ENCODE data around the gene CYP2A13. TPM values are rescaled to one million over a fixed set of nuclear protein-coding genes. Genes with fewer than 3 reads are reported as not detected.
A peak's percentile ranks its signal among the peaks of the same experiment; 100 is the strongest.
"Not testable (repeated sequence)": the region's sequence is repeated elsewhere in the genome, so short reads cannot be mapped to it uniquely, and the experiment has no call there.

The CYP2A13 gene
- total and polyA plus RNA-seq, 4 experiments from 2014 or later = not detected

DNA sequence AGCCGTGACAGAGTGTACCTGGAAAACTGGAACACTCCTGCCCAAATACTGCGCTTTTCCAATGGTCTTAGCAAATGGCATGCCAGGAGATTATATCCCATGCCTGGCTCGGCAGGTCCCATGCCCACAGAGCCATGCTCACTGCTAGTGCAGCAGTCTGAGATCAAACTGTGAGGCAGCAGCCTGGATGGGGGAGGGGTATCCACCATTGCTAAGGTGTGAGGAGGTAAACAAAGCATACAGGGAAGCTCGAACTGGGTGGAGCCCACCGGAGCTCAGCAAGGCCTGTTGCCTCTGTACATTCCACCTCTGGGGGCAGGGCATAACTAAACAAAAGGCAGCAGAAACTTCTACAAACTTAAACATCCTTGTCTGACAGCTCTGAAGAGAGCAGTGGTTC is 10.5 kb downstream of the CYP2A13 start:
- H3K4me1 Mint-ChIP-seq = peaks cover 0 to 4% (median 1%) of the 10 kb centered on the region in 4 donors

GRCh38 chr19:41102210-41102609 is 14.0 kb downstream of the CYP2A13 start:
- Mint-ChIP-seq H3K27me3 (peaks cover 3 to 13% of the 10 kb centered on the region in 2 donors), H3K9me3 (peaks cover 0 to 40% (median 29%) of the 10 kb centered on the region in 8 donors), H3K27ac (peak overlapping the region in 1 of 7 donors; percentile 7)
- H3K36me3 Mint-ChIP-seq; POLR2A ChIA-PET (ENCODE audit: partially characterized antibody); intact Hi-C loops (cut with micrococcal nuclease); CTCF ChIA-PET (ENCODE audit: partially characterized antibody); H3K4me3 Mint-ChIP-seq; H3K9me3 ChIP-seq (ENCODE audit: control insufficient read depth in 1 of 2, low read length in 2 of 2); H3K27me3 ChIP-seq (ENCODE audit: insufficient read depth, low read length); DNase-seq; H3K4me1 Mint-ChIP-seq; H3K4me1 ChIP-seq (ENCODE audit: insufficient read depth, low read length); H3K4me3 ChIP-seq (ENCODE audit: low read length in 2 of 2); H3K36me3 ChIP-seq (ENCODE audit: insufficient read depth, low read length); H3K27ac ChIP-seq (ENCODE audit: low read depth, low read length): not testable (repeated sequence)

More for the DNA sequence above, 10.5 kb downstream of the CYP2A13 start:
- no peaks in the 10 kb centered on the region for H3K27me3 ChIP-seq (ENCODE audit: insufficient read depth, low read length)
- no peak for DNase-seq
- intact Hi-C loops (cut with micrococcal nuclease) = no loop called here
- H3K36me3 ChIP-seq (ENCODE audit: insufficient read depth, low read length) = no peaks in the 10 kb centered on the region
- POLR2A ChIA-PET (ENCODE audit: partially characterized antibody) = no interaction called here
- Mint-ChIP-seq H3K9me3 (peaks cover 0 to 35% (median 24%) of the 10 kb centered on the region in 8 donors), H3K27ac (no peak overlapping the region), H3K27me3 (peaks cover 15 to 38% of the 10 kb centered on the region in 2 donors), H3K4me3 (no peak overlapping the region), H3K36me3 (peaks cover 7 to 9% of the 10 kb centered on the region in 2 donors)
- CTCF ChIA-PET (ENCODE audit: partially characterized antibody) = no interaction called here
- H3K4me3 ChIP-seq (ENCODE audit: low read length in 2 of 2) = no peak overlapping the region
- no peaks in the 10 kb centered on the region for H3K9me3 ChIP-seq (ENCODE audit: control insufficient read depth in 1 of 2, low read length in 2 of 2)
- no peak overlapping the region for H3K27ac ChIP-seq (ENCODE audit: low read depth, low read length)
- no peaks in the 10 kb centered on the region for H3K4me1 ChIP-seq (ENCODE audit: insufficient read depth, low read length)

DNA sequence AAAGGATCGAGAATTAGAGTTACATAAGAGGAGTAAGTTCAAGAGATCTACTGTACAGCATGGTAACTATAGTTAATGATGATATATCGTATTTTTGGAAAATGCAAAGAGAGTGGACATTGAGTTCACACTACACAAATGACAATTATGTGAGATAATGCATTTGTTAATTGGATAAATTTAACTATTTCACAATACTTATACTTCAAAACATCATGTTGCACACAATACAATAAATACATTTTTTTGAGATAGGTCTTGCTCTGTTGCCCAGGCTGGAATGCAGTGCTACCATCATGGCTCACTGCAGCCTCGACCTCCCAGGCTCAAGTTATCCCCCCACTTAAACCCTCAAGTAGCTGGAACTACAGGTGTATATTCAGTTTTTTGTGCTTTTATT is 17.9 kb downstream of the CYP2A13 start:
- peaks cover 0 to 29% (median 20%) of the 10 kb centered on the region in 8 donors for H3K9me3 Mint-ChIP-seq
- peak overlapping the region in 1 of 7 donors; percentile 35 for H3K27ac Mint-ChIP-seq
- no peaks in the 10 kb centered on the region for H3K9me3 ChIP-seq (ENCODE audit: control insufficient read depth in 1 of 2, low read length in 2 of 2)
- H3K4me3 ChIP-seq (ENCODE audit: low read length in 2 of 2) = no peak overlapping the region
- no peaks in the 10 kb centered on the region for H3K36me3 ChIP-seq (ENCODE audit: insufficient read depth, low read length)
- no peak for DNase-seq
- intact Hi-C loops (cut with micrococcal nuclease) = no loop called here
- no peaks in the 10 kb centered on the region for H3K4me1 ChIP-seq (ENCODE audit: insufficient read depth, low read length)
- H3K4me1 Mint-ChIP-seq = peaks cover 0 to 4% (median 0%) of the 10 kb centered on the region in 4 donors
- H3K27me3 Mint-ChIP-seq = peaks cover 2 to 3% of the 10 kb centered on the region in 2 donors
- ChIA-PET CTCF (ENCODE audit: partially characterized antibody) (no interaction called here), POLR2A (ENCODE audit: partially characterized antibody) (no interaction called here)
- H3K27ac ChIP-seq (ENCODE audit: low read depth, low read length) = no peak overlapping the region
- no peaks in the 10 kb centered on the region for H3K27me3 ChIP-seq (ENCODE audit: insufficient read depth, low read length)
- H3K4me3 Mint-ChIP-seq = no peak overlapping the region
- peaks cover 2 to 4% of the 10 kb centered on the region in 2 donors for H3K36me3 Mint-ChIP-seq

GRCh38 chr19:41111296-41111695 is 23.0 kb downstream of the CYP2A13 start:
- no peak overlapping the region for H3K4me3 ChIP-seq (ENCODE audit: low read length in 2 of 2)
- peak overlapping the region in 1 of 7 donors; percentile 21 for H3K27ac Mint-ChIP-seq
- no peak overlapping the region for H3K27ac ChIP-seq (ENCODE audit: low read depth, low read length)
- H3K4me1 Mint-ChIP-seq = peaks cover 0 to 3% (median 0%) of the 10 kb centered on the region in 4 donors
- intact Hi-C loops (cut with micrococcal nuclease) = no loop called here
- no peaks in the 10 kb centered on the region for H3K9me3 ChIP-seq (ENCODE audit: control insufficient read depth in 1 of 2, low read length in 2 of 2)
- DNase-seq = no peak
- peaks cover 0 to 3% (median 0%) of the 10 kb centered on the region in 8 donors for H3K9me3 Mint-ChIP-seq
- ChIA-PET CTCF (ENCODE audit: partially characterized antibody) (interaction anchor here (1.1 kb wide), 1 partner anchor 16 kb away, joined by 3 read pairs; no protein-coding TSS in a partner anchor), POLR2A (ENCODE audit: partially characterized antibody) (interaction anchor here (1.1 kb wide), 1 partner anchor 13 kb away, joined by 3 read pairs; no protein-coding TSS in a partner anchor)
- no peaks in the 10 kb centered on the region for H3K4me1 ChIP-seq (ENCODE audit: insufficient read depth, low read length)
- H3K27me3 ChIP-seq (ENCODE audit: insufficient read depth, low read length) = no peaks in the 10 kb centered on the region
- H3K36me3 ChIP-seq (ENCODE audit: insufficient read depth, low read length) = no peaks in the 10 kb centered on the region
- no peaks in the 10 kb centered on the region for H3K36me3 Mint-ChIP-seq
- H3K27me3 Mint-ChIP-seq = peaks cover 0 to 2% of the 10 kb centered on the region in 2 donors
- H3K4me3 Mint-ChIP-seq = no peak overlapping the region

DNA sequence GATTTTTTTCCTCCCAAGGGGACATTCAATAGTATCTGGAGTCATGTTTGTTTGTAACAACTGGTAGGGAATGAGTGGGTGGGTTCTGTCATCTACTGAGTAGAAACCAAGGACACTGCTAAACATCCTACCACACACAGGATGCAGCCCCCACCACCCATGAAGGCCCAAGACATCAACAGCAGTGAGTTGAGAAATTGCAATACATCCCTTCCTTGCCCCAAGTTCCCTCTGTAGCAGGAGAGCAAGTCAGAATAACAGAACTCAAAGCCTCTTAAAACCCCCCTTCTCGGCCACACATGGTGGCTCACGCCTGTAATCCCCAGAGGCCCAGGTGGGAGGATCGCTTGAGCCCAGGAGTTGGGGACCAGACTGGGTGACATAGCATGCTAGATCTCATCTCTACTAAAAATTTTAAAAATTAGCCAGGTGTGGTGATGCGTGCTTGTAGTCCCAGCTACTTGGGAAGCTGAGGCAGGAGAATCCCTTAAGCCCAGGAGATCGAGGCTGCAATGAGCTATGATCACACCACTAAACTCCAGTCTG is 23.6 kb downstream of the CYP2A13 start:
- Histone ChIP-seq H3K27ac (ENCODE audit: low read depth, low read length) (no peak overlapping the region), H3K4me3 (ENCODE audit: low read length in 2 of 2) (no peak overlapping the region), H3K9me3 (ENCODE audit: control insufficient read depth in 1 of 2, low read length in 2 of 2) (no peaks in the 10 kb centered on the region), H3K4me1 (ENCODE audit: insufficient read depth, low read length) (no peaks in the 10 kb centered on the region), H3K36me3 (ENCODE audit: insufficient read depth, low read length) (no peaks in the 10 kb centered on the region), H3K27me3 (ENCODE audit: insufficient read depth, low read length) (no peaks in the 10 kb centered on the region)
- Mint-ChIP-seq H3K27ac (no peak overlapping the region), H3K27me3 (peaks cover 0 to under 1% of the 10 kb centered on the region in 2 donors), H3K4me1 (peaks cover 0 to 5% (median 0%) of the 10 kb centered on the region in 4 donors), H3K9me3 (peaks cover 0 to 3% (median 0%) of the 10 kb centered on the region in 8 donors), H3K36me3 (no peaks in the 10 kb centered on the region), H3K4me3 (no peak overlapping the region)
- DNase-seq = no peak
- intact Hi-C loops (cut with micrococcal nuclease) = no loop called here
- CTCF ChIA-PET (ENCODE audit: partially characterized antibody) = no interaction called here
- POLR2A ChIA-PET (ENCODE audit: partially characterized antibody) = no interaction called here

- Histone ChIP-seq H3K27ac (ENCODE audit: low read depth, low read length) (no peak overlapping the region), H3K4me1 (ENCODE audit: insufficient read depth, low read length) (no peaks in the 10 kb centered on the region), H3K4me3 (ENCODE audit: low read length in 2 of 2) (no peak overlapping the region), H3K27me3 (ENCODE audit: insufficient read depth, low read length) (no peaks in the 10 kb centered on the region), H3K36me3 (ENCODE audit: insufficient read depth, low read length) (no peaks in the 10 kb centered on the region), H3K9me3 (ENCODE audit: control insufficient read depth in 1 of 2, low read length in 2 of 2) (no peaks in the 10 kb centered on the region)
- CTCF ChIA-PET (ENCODE audit: partially characterized antibody) = no interaction called here
- H3K4me1 Mint-ChIP-seq = peaks cover 0 to 5% (median 0%) of the 10 kb centered on the region in 4 donors
- H3K9me3 Mint-ChIP-seq = peaks cover 0 to 3% (median 0%) of the 10 kb centered on the region in 8 donors
- H3K27me3 Mint-ChIP-seq = no peaks in the 10 kb centered on the region
- intact Hi-C loops (cut with micrococcal nuclease) = no loop called here
- POLR2A ChIA-PET (ENCODE audit: partially characterized antibody) = no interaction called here
- no peak overlapping the region for H3K27ac Mint-ChIP-seq
- no peak overlapping the region for H3K4me3 Mint-ChIP-seq
- DNase-seq = no peak
- H3K36me3 Mint-ChIP-seq = no peaks in the 10 kb centered on the region
Measured at GRCh38 chr19:41112728-41113290, 24.6 kb downstream of the CYP2A13 start.

GRCh38 chr19:41114132-41114531 is 25.9 kb downstream of the CYP2A13 start, which contains the start of gene CYP2F1:
CYP2F1 (plus strand) TSS chr19:41114432; CDS start chr19:41116189, 1,757 bp downstream.
- Histone ChIP-seq H3K27ac (ENCODE audit: low read depth, low read length) (no peak within 1 kb of the TSS), H3K4me3 (ENCODE audit: low read length in 2 of 2) (no peak within 1 kb of the TSS), H3K4me1 (ENCODE audit: insufficient read depth, low read length) (no peaks in the 10 kb centered on the region), H3K9me3 (ENCODE audit: control insufficient read depth in 1 of 2, low read length in 2 of 2) (no peaks in the 10 kb centered on the region), H3K36me3 (ENCODE audit: insufficient read depth, low read length) (no peaks in the 10 kb centered on the region), H3K27me3 (ENCODE audit: insufficient read depth, low read length) (no peaks in the 10 kb centered on the region)
- Mint-ChIP-seq H3K9me3 (peaks cover 0 to 3% (median 0%) of the 10 kb centered on the region in 8 donors), H3K4me3 (no peak within 1 kb of the TSS), H3K4me1 (peaks cover 0 to 8% (median 4%) of the 10 kb centered on the region in 4 donors), H3K27me3 (no peaks in the 10 kb centered on the region), H3K36me3 (no peaks in the 10 kb centered on the region), H3K27ac (peak within 1 kb of the TSS in 5 of 7 donors; percentile 3 to 82 (median 45))
- no peak for DNase-seq
- ChIA-PET CTCF (ENCODE audit: partially characterized antibody) (no interaction called here), POLR2A (ENCODE audit: partially characterized antibody) (no interaction called here)
- intact Hi-C loops (cut with micrococcal nuclease) = no loop called here
